ENCODE results near the gene REV1. TPM values are rescaled to one million over a fixed set of nuclear protein-coding genes. Genes with fewer than 3 reads are reported as not detected.

Gene REV1
- total and polyA plus RNA-seq, 2 experiments from 2014 or later: 32.9 to 46.7 TPM

GRCh38 chr2:99524056-99524455, 34.2 kb upstream of the REV1 start:
- Mint-ChIP-seq H3K27me3 (ENCODE audit: insufficient read depth, low read depth, poor library complexity) (peaks cover 2% of the 10 kb centered on the region), H3K36me3 (ENCODE audit: low read depth) (no peaks in the 10 kb centered on the region; the same call in 2 of the 3 replicates)
- no peak for DNase-seq (ENCODE audit: low spot score)

More at GRCh38 chr2:99524056-99524455, 34.2 kb upstream of the REV1 start:
- H3K9me2 ChIP-seq (ENCODE audit: insufficient read depth): no peaks in the 10 kb centered on the region
- no peaks in the 10 kb centered on the region for H3K36me3 ChIP-seq (ENCODE audit: insufficient read depth)
- no peaks in the 10 kb centered on the region for H3F3A ChIP-seq (replicated peaks; ENCODE audit: low read depth)
- no peaks in the 10 kb centered on the region for H3K4me1 Mint-ChIP-seq
- no peak overlapping the region for H2AFZ ChIP-seq
- no peaks in the 10 kb centered on the region for H3K79me2 ChIP-seq (replicated peaks; ENCODE audit: insufficient read depth)
- H3K4me2 ChIP-seq: no peak overlapping the region
- no peaks in the 10 kb centered on the region for H4K20me1 ChIP-seq (replicated peaks; ENCODE audit: insufficient read depth)
- H3K27ac ChIP-seq (ENCODE audit: low read depth): no peak overlapping the region
- peaks cover 3% of the 10 kb centered on the region; the same call in 1 of the 3 replicates for H3K9me3 Mint-ChIP-seq
- ATAC-seq: no peak
- H3K27me3 ChIP-seq (ENCODE audit: insufficient read depth): no peaks in the 10 kb centered on the region
- no peak overlapping the region for H3K4me3 ChIP-seq
- no peaks in the 10 kb centered on the region for H3K4me1 ChIP-seq (ENCODE audit: insufficient read depth)
- no peak overlapping the region for H3K27ac Mint-ChIP-seq
- no peak overlapping the region for H3K4me3 Mint-ChIP-seq
- TF ChIP-seq EZH2 (IDR thresholded peaks at IDR 0.05; ENCODE audit: low read depth, unreplicated experiment) (no peak), JUNB (IDR thresholded peaks at IDR 0.05; ENCODE audit: unreplicated experiment) (no peak), CTCF (conservative IDR thresholded peaks at IDR 0.05; ENCODE audit: low read depth in 2 of 2) (no peak), ZNF114 (CRISPR knock-in tag; IDR thresholded peaks at IDR 0.05) (no peak), NANOG (IDR thresholded peaks at IDR 0.05; ENCODE audit: borderline replicate concordance) (no peak), REST (IDR thresholded peaks at IDR 0.05; ENCODE audit: unreplicated experiment) (no peak), ZNF331 (CRISPR knock-in tag; IDR thresholded peaks at IDR 0.05; ENCODE audit: low read depth) (no peak), CREB1 (CRISPR knock-in tag; IDR thresholded peaks at IDR 0.05; ENCODE audit: low read depth) (no peak), ZNF462 (CRISPR knock-in tag; IDR thresholded peaks at IDR 0.05) (no peak), POLR2AphosphoS5 (IDR thresholded peaks at IDR 0.05; ENCODE audit: low read depth) (no peak), EZH2phosphoT487 (IDR thresholded peaks at IDR 0.05; ENCODE audit: unreplicated experiment) (no peak), STAT1 (IDR thresholded peaks at IDR 0.05; ENCODE audit: unreplicated experiment) (no peak), ETS1 (IDR thresholded peaks at IDR 0.05) (no peak)

Data from GM23338 (cell line).